Measurements from ENCODE around the gene C10orf67. TPM values are rescaled to one million over a fixed set of nuclear protein-coding genes. Genes with fewer than 3 reads are reported as not detected.
"Not testable (repeated sequence)": the region's sequence is repeated elsewhere in the genome, so short reads cannot be mapped to it uniquely, and the experiment has no call there.

C10orf67 gene
- total RNA-seq, 1 donor = not detected

- H3K4me1 ChIP-seq (ENCODE audit: insufficient read depth, low read length) = no peaks in the 10 kb centered on the region
- DNase-seq (ENCODE audit: insufficient read length, low spot score, missing footprints) = no peak
- no peak overlapping the region for H3K4me2 ChIP-seq (ENCODE audit: insufficient read depth, low read length)
- no peaks in the 10 kb centered on the region for H3K36me3 ChIP-seq (ENCODE audit: insufficient read depth, low read length)
- no peak overlapping the region for H3K27ac ChIP-seq (ENCODE audit: low read depth, low read length)
- no peak overlapping the region for H3K4me3 ChIP-seq (ENCODE audit: insufficient read depth, low read length)
- TF ChIP-seq CTCF (IDR thresholded peaks at IDR 0.05; ENCODE audit: extremely low read depth, low read depth, low read length) = no peak
- no peaks in the 10 kb centered on the region for H3K79me2 ChIP-seq (ENCODE audit: insufficient read depth, low read length)
- H4K20me1 ChIP-seq (ENCODE audit: insufficient read depth, low read length) = no peaks in the 10 kb centered on the region
- no peaks in the 10 kb centered on the region for H3K9me3 ChIP-seq (ENCODE audit: low read depth, low read length)
- H3K27me3 ChIP-seq (ENCODE audit: insufficient read depth, low read length) = no peaks in the 10 kb centered on the region
- no peak overlapping the region for H2AFZ ChIP-seq (ENCODE audit: low read length)
Measured at GRCh38 chr10:23253780-23254179, 90.8 kb downstream of the C10orf67 start.

- H3K27ac ChIP-seq (ENCODE audit: low read depth, low read length); H3K9me3 ChIP-seq (ENCODE audit: low read depth, low read length); H4K20me1 ChIP-seq (ENCODE audit: insufficient read depth, low read length); DNase-seq (ENCODE audit: insufficient read length, low spot score, missing footprints); H3K36me3 ChIP-seq (ENCODE audit: insufficient read depth, low read length); H3K27me3 ChIP-seq (ENCODE audit: insufficient read depth, low read length); H3K4me2 ChIP-seq (ENCODE audit: insufficient read depth, low read length); H3K4me1 ChIP-seq (ENCODE audit: insufficient read depth, low read length); H3K79me2 ChIP-seq (ENCODE audit: insufficient read depth, low read length); H3K4me3 ChIP-seq (ENCODE audit: insufficient read depth, low read length); H2AFZ ChIP-seq (ENCODE audit: low read length): not testable (repeated sequence)
Measured at GRCh38 chr10:23252859-23253258, 91.7 kb downstream of the C10orf67 start.

- H3K36me3 ChIP-seq (ENCODE audit: insufficient read depth, low read length); H3K9me3 ChIP-seq (ENCODE audit: low read depth, low read length); H3K27me3 ChIP-seq (ENCODE audit: insufficient read depth, low read length); H4K20me1 ChIP-seq (ENCODE audit: insufficient read depth, low read length); H3K27ac ChIP-seq (ENCODE audit: low read depth, low read length); H3K4me3 ChIP-seq (ENCODE audit: insufficient read depth, low read length); H3K4me2 ChIP-seq (ENCODE audit: insufficient read depth, low read length); H3K79me2 ChIP-seq (ENCODE audit: insufficient read depth, low read length); H2AFZ ChIP-seq (ENCODE audit: low read length); H3K4me1 ChIP-seq (ENCODE audit: insufficient read depth, low read length); DNase-seq (ENCODE audit: insufficient read length, low spot score, missing footprints): not testable (repeated sequence)
Measured at GRCh38 chr10:23241779-23242178, 102.8 kb downstream of the C10orf67 start.

GRCh38 chr10:23238015-23238414 is 106.6 kb downstream of the C10orf67 start:
- no peaks in the 10 kb centered on the region for H3K79me2 ChIP-seq (ENCODE audit: insufficient read depth, low read length)
- H3K27me3 ChIP-seq (ENCODE audit: insufficient read depth, low read length) = no peaks in the 10 kb centered on the region
- H2AFZ ChIP-seq (ENCODE audit: low read length) = no peak overlapping the region
- H3K4me3 ChIP-seq (ENCODE audit: insufficient read depth, low read length) = no peak overlapping the region
- H3K27ac ChIP-seq (ENCODE audit: low read depth, low read length) = no peak overlapping the region
- H3K4me2 ChIP-seq (ENCODE audit: insufficient read depth, low read length) = no peak overlapping the region
- H4K20me1 ChIP-seq (ENCODE audit: insufficient read depth, low read length) = no peaks in the 10 kb centered on the region
- no peaks in the 10 kb centered on the region for H3K9me3 ChIP-seq (ENCODE audit: low read depth, low read length)
- no peaks in the 10 kb centered on the region for H3K4me1 ChIP-seq (ENCODE audit: insufficient read depth, low read length)
- no peak for TF ChIP-seq CTCF (IDR thresholded peaks at IDR 0.05; ENCODE audit: extremely low read depth, low read depth, low read length)
- H3K36me3 ChIP-seq (ENCODE audit: insufficient read depth, low read length) = no peaks in the 10 kb centered on the region
- no peak for DNase-seq (ENCODE audit: insufficient read length, low spot score, missing footprints)

- Histone ChIP-seq H3K27ac (ENCODE audit: low read depth, low read length) (no peak overlapping the region), H3K4me1 (ENCODE audit: insufficient read depth, low read length) (no peaks in the 10 kb centered on the region), H3K4me3 (ENCODE audit: insufficient read depth, low read length) (no peak overlapping the region), H3K9me3 (ENCODE audit: low read depth, low read length) (no peaks in the 10 kb centered on the region), H3K4me2 (ENCODE audit: insufficient read depth, low read length) (no peak overlapping the region), H3K79me2 (ENCODE audit: insufficient read depth, low read length) (no peaks in the 10 kb centered on the region), H2AFZ (ENCODE audit: low read length) (no peak overlapping the region), H3K36me3 (ENCODE audit: insufficient read depth, low read length) (no peaks in the 10 kb centered on the region), H4K20me1 (ENCODE audit: insufficient read depth, low read length) (no peaks in the 10 kb centered on the region), H3K27me3 (ENCODE audit: insufficient read depth, low read length) (no peaks in the 10 kb centered on the region)
- DNase-seq (ENCODE audit: insufficient read length, low spot score, missing footprints) = no peak
- no peak for TF ChIP-seq CTCF (IDR thresholded peaks at IDR 0.05; ENCODE audit: extremely low read depth, low read depth, low read length)
Measured at GRCh38 chr10:23230582-23230981, 114.0 kb downstream of the C10orf67 start.
